HPDE6-E6E7 (cell line): ENCODE results near the gene PPP1R14D.
A peak's percentile ranks its signal among the peaks of the same experiment; 100 is the strongest.

Experiments used
- DNase-seq: peaks from one replicate; pipeline ENCODE4 v3.0.0; 2011; ENCODE audit warnings: missing footprints; ENCODE audit errors: extremely low spot score

The PPP1R14D gene

GRCh38 chr15:40782609-40783227 lies 45.8 kb downstream of the PPP1R14D start:
- no peak for DNase-seq

- DNase-seq: no peak
Measured at GRCh38 chr15:40776537-40777141, 51.9 kb downstream of the PPP1R14D start.

DNA sequence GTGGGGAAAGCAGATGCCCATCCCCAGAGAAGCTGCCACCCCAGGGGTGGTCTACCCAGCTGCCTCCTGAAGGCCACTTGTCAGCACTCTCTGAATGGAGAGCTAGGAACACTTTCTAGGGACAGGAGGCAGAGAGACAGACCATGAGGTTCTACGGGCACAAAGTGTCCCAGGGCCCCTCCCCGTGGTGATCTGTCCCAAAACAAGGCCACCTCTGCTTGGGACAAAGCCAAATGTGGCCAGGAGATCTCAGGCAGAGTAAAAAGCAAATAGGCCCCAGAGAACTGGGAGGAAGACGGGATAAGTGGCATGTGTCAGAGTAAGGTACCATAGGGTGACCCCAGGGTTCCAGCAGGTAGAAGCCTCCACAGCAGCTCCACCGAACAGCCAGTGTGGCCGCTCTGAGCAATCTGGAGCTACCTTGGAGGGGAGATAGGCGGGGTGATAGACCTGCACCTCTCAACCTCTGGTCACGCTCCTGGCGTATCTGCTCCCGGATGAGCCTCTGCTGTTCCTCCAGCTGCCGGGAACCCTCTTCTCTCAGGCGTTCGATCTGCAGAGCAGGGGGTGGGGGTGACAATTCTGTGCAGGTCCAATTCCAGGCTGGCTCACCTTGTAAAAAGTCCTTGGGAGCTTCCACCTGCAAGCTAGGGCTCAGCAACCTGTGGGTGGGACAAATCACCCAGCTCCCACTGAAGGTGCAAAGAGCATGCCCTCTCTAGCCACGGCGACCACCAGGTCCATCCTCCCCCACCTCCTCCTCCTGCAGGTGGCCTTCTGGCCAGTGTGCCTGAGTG lies 52.6 kb downstream of the PPP1R14D start:
- DNase-seq: no peak

- no peak for DNase-seq
Measured at GRCh38 chr15:40775007-40775406, 53.5 kb downstream of the PPP1R14D start.

DNA sequence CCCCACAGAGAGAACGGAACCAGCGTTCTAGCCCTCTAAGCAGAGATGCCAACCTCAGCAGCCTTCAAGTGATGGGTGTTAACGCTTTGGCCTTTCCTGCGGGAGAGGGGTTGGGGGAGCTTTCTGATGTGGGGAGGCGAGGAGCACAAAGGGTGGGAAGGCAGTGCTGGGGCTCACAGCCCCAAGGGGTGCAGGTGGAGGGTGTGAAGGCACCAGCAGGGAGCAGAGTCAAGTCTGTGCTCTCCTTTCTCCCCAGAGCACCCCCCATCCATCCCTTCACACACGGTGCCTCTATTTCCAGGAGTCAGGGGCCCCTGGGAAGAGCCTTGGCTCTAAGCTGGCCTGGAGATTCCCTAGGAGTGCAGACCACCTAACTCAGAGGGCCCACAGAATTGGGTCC lies 54.6 kb downstream of the PPP1R14D start:
- no peak for DNase-seq

DNA sequence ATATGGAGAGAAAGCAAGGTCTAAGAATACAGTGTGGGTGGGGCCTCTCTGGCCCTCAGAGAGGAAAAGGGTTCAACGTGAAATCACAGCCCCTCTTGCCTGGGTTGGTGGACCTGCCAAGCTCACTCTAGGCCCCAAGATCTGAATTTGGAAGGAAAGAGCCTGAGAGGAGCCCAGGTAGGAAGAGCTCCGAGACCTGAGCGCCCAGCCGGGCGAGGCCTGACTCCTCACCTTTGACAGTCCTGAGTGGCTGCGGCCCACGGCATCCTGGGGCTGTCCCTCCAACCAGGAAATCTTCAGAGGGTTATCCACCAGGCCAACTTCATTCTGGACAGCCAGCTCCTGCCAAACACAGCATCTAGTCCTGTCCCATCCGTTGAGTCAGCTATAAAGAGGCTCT lies 55.0 kb downstream of the PPP1R14D start:
- DNase-seq: no peak

DNA sequence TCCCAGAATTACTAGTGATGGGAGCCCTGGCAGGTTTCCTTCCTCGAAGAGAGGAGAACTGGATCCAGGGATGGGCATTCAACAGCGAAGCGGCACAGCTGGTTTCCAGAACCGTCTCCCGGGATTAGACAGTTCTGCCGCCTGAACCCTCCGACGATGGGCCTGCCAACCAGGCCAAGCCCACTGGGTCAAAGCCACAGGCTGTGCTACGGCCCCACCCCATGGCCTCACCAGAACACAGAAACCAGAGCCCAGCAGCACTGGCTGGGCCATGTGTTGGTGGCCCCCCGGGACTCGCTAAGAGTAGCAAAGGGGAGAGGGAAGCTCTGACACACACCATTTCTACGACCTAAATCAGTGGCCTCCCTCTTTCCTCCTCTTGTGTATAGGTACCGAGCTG lies 56.5 kb downstream of the PPP1R14D start:
- DNase-seq: no peak

DNA sequence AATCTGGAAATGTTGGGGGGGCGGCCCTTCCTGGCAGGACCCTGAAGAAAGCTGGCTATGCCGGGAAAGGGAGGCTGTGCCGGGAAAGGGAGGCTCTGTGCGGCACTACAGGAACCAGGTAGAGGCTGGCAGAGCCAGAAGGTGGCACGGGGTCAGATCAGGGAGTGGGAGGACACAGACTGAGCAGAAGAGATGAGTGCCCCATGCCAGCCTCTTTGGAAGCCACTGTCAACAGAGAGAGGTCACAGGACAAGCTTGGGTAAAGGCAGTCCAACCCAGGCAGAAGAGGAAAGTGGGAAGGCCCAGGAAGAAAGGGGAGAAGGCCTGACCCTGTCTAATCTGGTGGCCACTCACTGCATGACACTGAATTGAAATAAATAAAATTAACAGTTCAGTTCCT lies 57.3 kb downstream of the PPP1R14D start:
- no peak for DNase-seq

DNA sequence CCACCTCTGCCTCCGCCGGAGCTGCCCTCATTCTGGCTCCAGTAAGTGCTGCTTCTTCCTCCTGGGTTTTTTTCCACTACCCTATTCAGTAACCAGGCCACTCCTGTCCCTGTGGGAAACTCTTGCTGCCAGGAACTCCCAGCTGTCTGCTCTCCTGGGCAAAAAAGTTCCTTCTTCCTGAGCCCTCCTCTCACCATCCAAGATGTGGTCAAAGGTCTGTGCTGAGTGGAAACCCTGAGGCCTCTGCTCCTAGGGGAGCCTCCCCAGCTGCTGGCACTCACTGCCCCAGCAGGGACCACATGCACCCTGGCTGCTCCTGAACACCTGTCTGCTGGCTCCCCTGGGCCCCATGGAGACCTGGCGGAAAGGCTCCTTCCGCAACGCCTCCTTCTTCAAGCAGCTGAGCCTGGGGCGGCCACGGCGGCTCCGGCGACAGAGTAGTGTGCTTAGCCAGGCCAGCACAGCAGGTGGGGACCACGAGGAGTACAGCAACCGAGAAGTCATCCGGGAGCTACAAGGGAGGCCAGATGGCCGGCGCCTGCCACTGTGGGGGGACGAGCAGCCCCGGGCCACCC lies 58.3 kb downstream of the PPP1R14D start:
- no peak for DNase-seq

DNA sequence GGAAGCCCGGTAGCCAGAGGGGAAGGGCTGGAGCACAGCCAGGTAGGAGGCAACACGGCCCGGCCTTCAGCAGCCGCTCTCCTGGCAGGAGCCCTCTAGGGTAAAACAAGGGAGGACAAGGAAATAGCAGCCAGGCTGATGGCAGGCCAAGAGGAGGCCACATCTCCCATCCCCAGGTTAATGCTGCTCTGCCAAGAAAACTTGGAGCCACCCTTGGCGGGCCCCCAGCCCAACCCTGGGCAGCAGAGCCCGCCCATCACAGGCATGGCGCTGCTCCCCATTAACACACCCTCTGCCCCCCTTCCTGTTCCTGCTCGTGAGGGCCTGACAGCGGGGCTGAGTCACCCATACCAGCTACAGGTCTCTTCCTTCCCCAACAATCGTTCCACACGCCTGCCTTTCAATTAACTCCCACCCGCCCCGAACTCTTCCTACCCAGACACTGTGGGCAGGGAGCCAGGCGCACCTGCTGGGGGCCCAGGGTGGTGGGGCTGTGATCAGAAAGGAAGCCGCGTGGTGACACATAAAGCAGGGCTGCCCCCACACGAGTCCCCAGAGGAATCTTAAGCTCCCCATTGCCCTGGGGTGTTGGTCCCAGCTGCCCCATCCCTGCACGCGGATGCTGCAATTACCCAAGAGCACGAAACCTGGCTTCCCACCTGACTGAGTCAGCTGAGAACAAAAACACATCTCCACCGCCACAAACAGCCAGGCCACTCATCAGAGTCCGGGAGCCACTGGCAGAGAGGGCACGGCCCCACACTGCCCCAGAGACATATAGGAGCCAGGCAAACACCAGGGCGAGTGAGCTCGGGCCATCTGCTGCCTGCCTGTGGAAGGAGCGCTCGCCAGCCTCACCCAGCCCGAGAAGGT lies 59.0 kb downstream of the PPP1R14D start, which contains the start of gene C15orf62:
Gene C15orf62 (plus strand): TSS at position 707 of the 873 bp plus-strand sequence. CDS start 516 bp downstream, outside the sequence.
- peak; percentile 93 for DNase-seq

- no peak for DNase-seq
Measured at GRCh38 chr15:40768521-40769273, 59.8 kb downstream of the PPP1R14D start.

DNA sequence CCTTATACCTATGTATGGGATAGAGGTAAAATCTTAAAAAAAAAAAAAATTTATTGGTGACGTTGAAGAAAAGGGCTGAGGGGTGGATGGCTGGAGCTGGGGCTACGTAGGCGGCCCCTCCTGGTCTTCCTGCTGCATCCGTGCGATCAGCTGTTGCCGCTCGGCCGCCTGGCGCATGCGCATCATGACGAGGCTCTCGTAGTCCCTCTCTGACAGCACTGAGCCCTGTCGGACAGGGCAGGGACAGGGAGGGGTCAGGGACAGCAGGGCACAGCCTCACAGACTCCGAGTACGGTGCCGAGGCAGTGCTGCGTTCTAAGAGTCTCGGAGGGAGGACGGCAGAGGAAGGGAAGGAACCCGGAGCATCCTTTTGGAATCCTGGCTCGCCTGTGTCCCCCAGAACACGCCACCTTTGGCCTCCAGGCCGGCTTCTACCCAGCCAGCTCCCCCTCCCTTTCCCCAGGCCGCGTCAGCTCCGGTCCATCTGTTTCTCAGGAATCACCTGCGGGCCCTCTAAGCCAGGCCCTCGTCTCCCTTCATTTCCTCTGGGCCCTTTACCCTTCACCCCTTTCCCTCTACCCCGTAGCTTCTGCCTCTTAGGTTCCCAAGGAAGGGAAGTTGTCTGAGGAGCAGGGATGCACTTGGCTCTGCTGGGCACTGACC lies 60.5 kb downstream of the PPP1R14D start:
- no peak for DNase-seq

DNA sequence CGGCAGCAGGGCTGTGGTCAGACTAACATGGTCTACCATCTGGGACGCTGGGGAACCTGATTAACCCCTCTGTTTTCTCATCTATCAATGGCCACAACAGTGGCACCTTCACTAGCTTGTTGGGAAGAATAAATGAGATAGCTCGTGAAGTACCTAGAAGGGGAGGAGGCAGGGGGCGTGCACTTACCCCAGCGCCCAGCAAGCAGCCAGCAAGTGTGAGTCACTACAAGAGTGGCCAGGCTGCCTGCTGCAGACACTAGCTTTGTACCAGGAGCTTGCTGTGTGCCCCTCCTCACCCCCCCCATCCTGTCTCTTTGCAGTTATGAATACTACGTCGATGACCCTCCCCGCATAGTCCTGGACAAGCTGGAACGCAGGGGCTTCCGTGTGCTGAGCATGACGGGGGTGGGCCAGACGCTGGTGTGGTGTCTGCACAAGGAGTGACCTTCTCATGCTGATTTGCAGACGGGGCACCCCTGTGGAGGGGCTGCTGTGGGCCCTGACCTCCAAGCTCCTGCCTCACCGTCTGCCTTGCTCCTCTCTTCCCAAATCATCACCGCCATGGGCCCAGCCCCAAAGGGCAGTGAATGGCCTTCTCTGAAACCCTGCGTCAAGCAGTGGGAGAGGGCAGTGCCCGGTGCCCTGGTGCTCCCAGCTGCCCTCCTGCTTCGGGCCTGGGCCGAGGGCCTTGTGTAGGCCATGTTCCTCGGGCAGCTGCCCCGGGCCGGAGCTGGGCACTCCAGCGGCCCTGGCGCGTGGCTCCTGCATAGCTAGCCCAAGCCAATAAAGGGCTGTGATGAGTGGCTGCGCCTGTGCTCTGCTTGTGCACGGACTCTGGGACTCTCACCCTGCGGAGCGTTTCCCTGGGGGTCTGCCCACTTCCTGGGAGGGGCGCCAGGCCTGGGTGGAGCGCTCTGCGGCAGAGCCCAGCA lies 61.3 kb downstream of the PPP1R14D start:
- DNase-seq: no peak

- no peak for DNase-seq
Measured at GRCh38 chr15:40766194-40766815, 62.2 kb downstream of the PPP1R14D start.
